GM10266 (cell line): Measurements from ENCODE around the gene ATXN1.

Experiments used
- DNase-seq: peaks from one replicate; pipeline ENCODE4 v3.0.0; 2012; ENCODE audit errors: extremely low spot score
- TF ChIP-seq, protein P1 (sequence below): IDR thresholded peaks from 2 replicates; pipeline ENCODE4 v1.5.1; 2012; ENCODE audit warnings: mild to moderate bottlenecking, low read depth; ENCODE audit not compliant: control insufficient read depth, insufficient read depth; ENCODE audit errors: missing control alignments

The ATXN1 gene

GRCh38 chr6:16403831-16404230 lies 357.4 kb downstream of the ATXN1 start:
- no peak for DNase-seq
- TF ChIP-seq, protein P1, sequence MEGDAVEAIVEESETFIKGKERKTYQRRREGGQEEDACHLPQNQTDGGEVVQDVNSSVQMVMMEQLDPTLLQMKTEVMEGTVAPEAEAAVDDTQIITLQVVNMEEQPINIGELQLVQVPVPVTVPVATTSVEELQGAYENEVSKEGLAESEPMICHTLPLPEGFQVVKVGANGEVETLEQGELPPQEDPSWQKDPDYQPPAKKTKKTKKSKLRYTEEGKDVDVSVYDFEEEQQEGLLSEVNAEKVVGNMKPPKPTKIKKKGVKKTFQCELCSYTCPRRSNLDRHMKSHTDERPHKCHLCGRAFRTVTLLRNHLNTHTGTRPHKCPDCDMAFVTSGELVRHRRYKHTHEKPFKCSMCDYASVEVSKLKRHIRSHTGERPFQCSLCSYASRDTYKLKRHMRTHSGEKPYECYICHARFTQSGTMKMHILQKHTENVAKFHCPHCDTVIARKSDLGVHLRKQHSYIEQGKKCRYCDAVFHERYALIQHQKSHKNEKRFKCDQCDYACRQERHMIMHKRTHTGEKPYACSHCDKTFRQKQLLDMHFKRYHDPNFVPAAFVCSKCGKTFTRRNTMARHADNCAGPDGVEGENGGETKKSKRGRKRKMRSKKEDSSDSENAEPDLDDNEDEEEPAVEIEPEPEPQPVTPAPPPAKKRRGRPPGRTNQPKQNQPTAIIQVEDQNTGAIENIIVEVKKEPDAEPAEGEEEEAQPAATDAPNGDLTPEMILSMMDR, result no peak

GRCh38 chr6:16402581-16402900 lies 358.7 kb downstream of the ATXN1 start:
- no peak for DNase-seq
- TF ChIP-seq, protein P1, result no peak

DNA sequence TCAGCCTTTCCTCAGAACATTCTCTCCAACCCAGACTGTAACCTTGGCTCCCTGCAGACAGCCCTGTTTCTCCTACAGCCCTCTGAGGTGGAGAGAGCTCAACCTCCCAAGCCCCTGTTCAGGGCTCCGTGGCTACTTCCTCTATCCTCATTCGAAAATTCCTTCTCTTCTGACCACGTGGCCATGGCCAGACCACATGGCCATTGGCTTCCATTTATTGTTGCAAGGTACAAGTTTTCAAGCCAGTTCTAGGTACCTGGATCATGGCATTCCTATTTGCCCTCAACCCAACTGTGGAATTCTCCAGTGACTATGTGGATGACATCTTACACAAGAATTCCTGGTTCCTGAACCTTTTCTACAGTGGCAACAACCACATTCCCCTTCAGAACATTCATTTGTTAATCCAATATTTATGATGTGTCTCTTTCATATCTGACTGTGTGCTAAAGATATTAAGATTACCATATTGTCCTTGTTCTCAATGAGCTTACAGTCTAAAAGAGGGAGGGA lies 361.0 kb downstream of the ATXN1 start:
- no peak for DNase-seq

GRCh38 chr6:16399695-16400094 lies 361.6 kb downstream of the ATXN1 start:
- no peak for DNase-seq
- TF ChIP-seq, protein P1, result no peak

More for the DNA sequence above, 361.0 kb downstream of the ATXN1 start:
- TF ChIP-seq, protein P1, result no peak

DNA sequence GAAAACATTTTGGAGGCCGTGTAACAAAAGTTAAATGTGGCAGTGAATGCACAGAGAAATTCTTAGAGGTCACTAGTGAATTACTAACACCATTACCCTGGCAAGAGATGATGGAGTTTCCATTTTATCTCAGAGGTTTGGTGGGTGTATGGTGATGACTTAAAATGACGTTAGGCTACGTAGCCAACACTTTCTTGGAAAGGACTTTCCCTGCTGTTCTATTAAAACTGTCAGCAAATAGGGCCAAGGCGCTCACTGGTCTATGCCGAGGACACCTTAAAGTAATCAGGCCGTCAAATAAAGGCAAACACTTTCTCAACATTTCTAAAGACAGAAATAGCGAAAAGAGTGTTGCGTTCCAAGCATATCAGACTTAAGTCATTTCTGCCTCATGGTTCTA lies 362.1 kb downstream of the ATXN1 start:
- TF ChIP-seq, protein P1, result no peak
- DNase-seq, result no peak

DNA sequence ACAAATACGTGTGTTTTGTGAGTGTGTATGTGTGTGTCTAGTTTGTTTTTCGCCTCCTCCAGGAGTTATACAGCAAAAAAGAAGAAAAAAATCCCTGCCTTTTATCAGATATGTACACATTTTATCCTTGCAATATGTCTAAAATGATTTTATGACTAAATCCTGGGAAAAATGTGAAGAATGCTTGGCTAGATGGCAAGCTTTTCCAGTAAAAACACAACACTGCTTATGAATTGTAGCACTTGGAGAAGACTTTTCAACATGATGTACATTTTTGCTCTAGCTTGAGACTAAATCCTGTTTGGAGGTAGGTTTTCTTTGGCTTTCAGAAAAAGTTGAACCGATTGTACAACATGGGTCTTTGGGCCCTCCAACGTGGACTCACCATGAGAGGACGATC lies 362.7 kb downstream of the ATXN1 start:
- TF ChIP-seq, protein P1, result no peak
- no peak for DNase-seq

DNA sequence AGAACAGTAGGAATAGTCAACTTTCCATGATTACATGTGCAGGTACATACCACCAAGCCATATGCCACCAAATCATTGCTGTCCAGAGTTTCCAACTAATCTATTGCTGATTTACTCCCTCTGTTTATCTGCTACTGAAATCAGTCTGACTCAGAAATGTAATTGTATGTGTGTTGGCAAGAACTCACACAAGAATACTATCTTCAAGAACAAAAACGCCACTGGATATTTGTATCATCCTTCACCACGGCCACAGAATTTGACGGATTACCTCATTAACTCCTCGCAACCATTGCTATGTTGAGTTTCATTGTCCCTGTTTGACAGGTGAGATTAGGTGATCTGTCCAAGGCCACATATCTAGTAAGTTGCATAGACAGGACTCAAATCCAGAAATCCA lies 363.6 kb downstream of the ATXN1 start:
- TF ChIP-seq, protein P1, result no peak
- no peak for DNase-seq
